C4-2B (cell line): ENCODE data around the gene KCNJ12.

ENCODE experiments used
- CTCF ChIP-seq: fragments of 450-650 bp; conservative IDR thresholded peaks from 2 replicates; pipeline ENCODE4 v1.5.1; 2017; ENCODE audit warnings: mild to moderate bottlenecking
- ZFX ChIP-seq: fragments of 450-650 bp; IDR thresholded peaks from 2 replicates; pipeline ENCODE4 v1.6.1; 2017

GRCh38 chr17:21458054-21458453, 81.9 kb downstream of the KCNJ12 start:
- TF ChIP-seq CTCF (no peak), ZFX (no peak)
